ENCODE data around the gene POFUT2. TPM values are rescaled to one million over a fixed set of nuclear protein-coding genes. Genes with fewer than 3 reads are reported as not detected.
"Not testable (repeated sequence)": the region's sequence is repeated elsewhere in the genome, so short reads cannot be mapped to it uniquely, and the experiment has no call there.

The POFUT2 gene
- total and polyA plus RNA-seq, 3 experiments from 2014 or later = 4.9 to 14.5 (median 13.5) TPM

GRCh38 chr21:45309069-45309986, 21.6 kb upstream of the POFUT2 start:
- peak in 3 of 5 donors; percentile 28 to 54 (median 38) for DNase-seq
- ChIA-PET CTCF (interaction anchor here (1.2 kb wide), 1 partner anchor 181 kb away, joined by 3 read pairs; no protein-coding TSS in a partner anchor), POLR2A (no interaction called here)
- peaks cover 0 to 18% (median 5%) of the 10 kb centered on the region in 3 donors for H3K4me1 Mint-ChIP-seq
- Histone ChIP-seq H3K9me3 (ENCODE audit: low read length) (no peaks in the 10 kb centered on the region), H3K27ac (ENCODE audit: low read depth, low read length) (no peak overlapping the region), H3K27me3 (ENCODE audit: insufficient read depth, low read length, poor library complexity, severe bottlenecking) (no peaks in the 10 kb centered on the region), H3K36me3 (ENCODE audit: insufficient read depth, low read length) (no peaks in the 10 kb centered on the region), H3K4me1 (ENCODE audit: insufficient read depth, low read length) (peaks cover 4% of the 10 kb centered on the region), H3K4me3 (ENCODE audit: low read length) (no peak overlapping the region)
- no peak overlapping the region for H3K27ac Mint-ChIP-seq
- H3K9me3 Mint-ChIP-seq = no peaks in the 10 kb centered on the region
- H3K27me3 Mint-ChIP-seq = peaks cover 7 to 38% of the 10 kb centered on the region in 2 donors
- peaks cover 0 to 3% (median 1%) of the 10 kb centered on the region in 3 donors for H3K36me3 Mint-ChIP-seq
- peak overlapping the region in 1 of 7 donors; percentile 45 for H3K4me3 Mint-ChIP-seq

GRCh38 chr21:45308194-45309068, 20.7 kb upstream of the POFUT2 start:
- CTCF ChIA-PET = interaction anchor here (1.2 kb wide), 1 partner anchor 181 kb away, joined by 3 read pairs; no protein-coding TSS in a partner anchor

GRCh38 chr21:45307597-45308158, 20.0 kb upstream of the POFUT2 start:
- H3K9me3 Mint-ChIP-seq; H3K4me3 ChIP-seq (ENCODE audit: low read length); H3K4me3 Mint-ChIP-seq; CTCF ChIA-PET; POLR2A ChIA-PET; H3K27me3 ChIP-seq (ENCODE audit: insufficient read depth, low read length, poor library complexity, severe bottlenecking); H3K9me3 ChIP-seq (ENCODE audit: low read length); H3K36me3 ChIP-seq (ENCODE audit: insufficient read depth, low read length); H3K36me3 Mint-ChIP-seq; H3K27ac ChIP-seq (ENCODE audit: low read depth, low read length); DNase-seq: not testable (repeated sequence)
- H3K27ac Mint-ChIP-seq = peak overlapping the region in 1 of 8 donors; percentile 24
- H3K4me1 Mint-ChIP-seq = peaks cover 0 to 18% (median 5%) of the 10 kb centered on the region in 3 donors
- H3K4me1 ChIP-seq (ENCODE audit: insufficient read depth, low read length) = peaks cover 10% of the 10 kb centered on the region
- H3K27me3 Mint-ChIP-seq = peaks cover 5 to 38% of the 10 kb centered on the region in 2 donors

More at GRCh38 chr21:45308194-45309068, 20.7 kb upstream of the POFUT2 start:
- H3K4me3 Mint-ChIP-seq = peak overlapping the region in 3 of 7 donors; percentile 4 to 48 (median 45)
- Histone ChIP-seq H3K27me3 (ENCODE audit: insufficient read depth, low read length, poor library complexity, severe bottlenecking) (no peaks in the 10 kb centered on the region), H3K36me3 (ENCODE audit: insufficient read depth, low read length) (no peaks in the 10 kb centered on the region), H3K9me3 (ENCODE audit: low read length) (no peaks in the 10 kb centered on the region), H3K4me3 (ENCODE audit: low read length) (no peak overlapping the region), H3K27ac (ENCODE audit: low read depth, low read length) (no peak overlapping the region), H3K4me1 (ENCODE audit: insufficient read depth, low read length) (peaks cover 4% of the 10 kb centered on the region)
- H3K4me1 Mint-ChIP-seq = peaks cover 0 to 18% (median 5%) of the 10 kb centered on the region in 3 donors
- no peaks in the 10 kb centered on the region for H3K9me3 Mint-ChIP-seq
- POLR2A ChIA-PET = no interaction called here
- H3K27me3 Mint-ChIP-seq = peaks cover 7 to 38% of the 10 kb centered on the region in 2 donors
- peak overlapping the region in 2 of 8 donors; percentile 24 to 78 for H3K27ac Mint-ChIP-seq
- peaks cover 0 to 3% (median 1%) of the 10 kb centered on the region in 3 donors for H3K36me3 Mint-ChIP-seq
- DNase-seq = peak in 1 of 5 donors; percentile 37

GRCh38 chr21:45306832-45307571, 19.3 kb upstream of the POFUT2 start:
- Histone ChIP-seq H3K27me3 (ENCODE audit: insufficient read depth, low read length, poor library complexity, severe bottlenecking) (no peaks in the 10 kb centered on the region), H3K27ac (ENCODE audit: low read depth, low read length) (no peak overlapping the region), H3K4me3 (ENCODE audit: low read length) (no peak overlapping the region), H3K4me1 (ENCODE audit: insufficient read depth, low read length) (peaks cover 11% of the 10 kb centered on the region), H3K36me3 (ENCODE audit: insufficient read depth, low read length) (no peaks in the 10 kb centered on the region), H3K9me3 (ENCODE audit: low read length) (no peaks in the 10 kb centered on the region)
- Mint-ChIP-seq H3K36me3 (peaks cover 0 to 1% (median 0%) of the 10 kb centered on the region in 3 donors), H3K4me1 (peaks cover 0 to 18% (median 5%) of the 10 kb centered on the region in 3 donors), H3K9me3 (no peaks in the 10 kb centered on the region), H3K27ac (no peak overlapping the region), H3K27me3 (peaks cover 5 to 35% of the 10 kb centered on the region in 2 donors), H3K4me3 (no peak overlapping the region)
- ChIA-PET POLR2A (no interaction called here), CTCF (no interaction called here)
- peak in 1 of 5 donors; percentile 36 for DNase-seq

GRCh38 chr21:45306453-45306831, 18.7 kb upstream of the POFUT2 start:
- Mint-ChIP-seq H3K36me3 (peaks cover 0 to 1% (median 0%) of the 10 kb centered on the region in 3 donors), H3K9me3 (no peaks in the 10 kb centered on the region), H3K4me3 (no peak overlapping the region), H3K27ac (no peak overlapping the region), H3K27me3 (peaks cover 5 to 29% of the 10 kb centered on the region in 2 donors), H3K4me1 (peaks cover 0 to 18% (median 5%) of the 10 kb centered on the region in 3 donors)
- ChIA-PET CTCF (no interaction called here), POLR2A (no interaction called here)
- H3K27ac ChIP-seq (ENCODE audit: low read depth, low read length) = no peak overlapping the region
- DNase-seq = no peak
- no peaks in the 10 kb centered on the region for H3K27me3 ChIP-seq (ENCODE audit: insufficient read depth, low read length, poor library complexity, severe bottlenecking)
- no peaks in the 10 kb centered on the region for H3K9me3 ChIP-seq (ENCODE audit: low read length)
- no peak overlapping the region for H3K4me3 ChIP-seq (ENCODE audit: low read length)
- H3K36me3 ChIP-seq (ENCODE audit: insufficient read depth, low read length) = no peaks in the 10 kb centered on the region
- peaks cover 17% of the 10 kb centered on the region for H3K4me1 ChIP-seq (ENCODE audit: insufficient read depth, low read length)

GRCh38 chr21:45305836-45306235, 18.1 kb upstream of the POFUT2 start:
- H3K36me3 ChIP-seq (ENCODE audit: insufficient read depth, low read length) = no peaks in the 10 kb centered on the region
- no peak overlapping the region for H3K4me3 ChIP-seq (ENCODE audit: low read length)
- DNase-seq = peak in 1 of 5 donors; percentile 20
- H3K4me1 Mint-ChIP-seq = peaks cover 0 to 18% (median 5%) of the 10 kb centered on the region in 3 donors
- no peaks in the 10 kb centered on the region for H3K9me3 Mint-ChIP-seq
- peaks cover 0 to 1% (median 0%) of the 10 kb centered on the region in 3 donors for H3K36me3 Mint-ChIP-seq
- peaks cover 22% of the 10 kb centered on the region for H3K4me1 ChIP-seq (ENCODE audit: insufficient read depth, low read length)
- ChIA-PET CTCF (no interaction called here), POLR2A (no interaction called here)
- H3K4me3 Mint-ChIP-seq = peak overlapping the region in 1 of 7 donors; percentile 34
- no peaks in the 10 kb centered on the region for H3K9me3 ChIP-seq (ENCODE audit: low read length)
- H3K27ac ChIP-seq (ENCODE audit: low read depth, low read length) = no peak overlapping the region
- no peak overlapping the region for H3K27ac Mint-ChIP-seq
- H3K27me3 ChIP-seq (ENCODE audit: insufficient read depth, low read length, poor library complexity, severe bottlenecking) = no peaks in the 10 kb centered on the region
- H3K27me3 Mint-ChIP-seq = peaks cover 5 to 26% of the 10 kb centered on the region in 2 donors

GRCh38 chr21:45304945-45305344, 17.2 kb upstream of the POFUT2 start:
- Mint-ChIP-seq H3K27me3 (peaks cover 5 to 26% of the 10 kb centered on the region in 2 donors), H3K4me3 (peak overlapping the region in 2 of 7 donors; percentile 34 to 38), H3K27ac (peak overlapping the region in 4 of 8 donors; percentile 17 to 86 (median 65)), H3K36me3 (peaks cover 0 to 1% (median 0%) of the 10 kb centered on the region in 3 donors), H3K9me3 (no peaks in the 10 kb centered on the region), H3K4me1 (peaks cover 0 to 18% (median 5%) of the 10 kb centered on the region in 3 donors)
- H3K4me3 ChIP-seq (ENCODE audit: low read length) = no peak overlapping the region
- H3K27ac ChIP-seq (ENCODE audit: low read depth, low read length) = no peak overlapping the region
- no peaks in the 10 kb centered on the region for H3K27me3 ChIP-seq (ENCODE audit: insufficient read depth, low read length, poor library complexity, severe bottlenecking)
- DNase-seq = peak in 2 of 5 donors; percentile 47 to 48
- no peaks in the 10 kb centered on the region for H3K9me3 ChIP-seq (ENCODE audit: low read length)
- POLR2A ChIA-PET = no interaction called here
- peaks cover 27% of the 10 kb centered on the region for H3K4me1 ChIP-seq (ENCODE audit: insufficient read depth, low read length)
- CTCF ChIA-PET = no interaction called here
- no peaks in the 10 kb centered on the region for H3K36me3 ChIP-seq (ENCODE audit: insufficient read depth, low read length)

All from CD8-positive, alpha-beta memory T cell (primary cell).